HG03571 (cell line): ENCODE measurements around the gene KCNK6.

Experiments
- ATAC-seq: cut with Tn5 transposase; IDR thresholded peaks from one replicate; pipeline ENCODE4 v1.9.1; 2021; ENCODE audit not compliant: unreplicated experiment

Gene KCNK6

DNA sequence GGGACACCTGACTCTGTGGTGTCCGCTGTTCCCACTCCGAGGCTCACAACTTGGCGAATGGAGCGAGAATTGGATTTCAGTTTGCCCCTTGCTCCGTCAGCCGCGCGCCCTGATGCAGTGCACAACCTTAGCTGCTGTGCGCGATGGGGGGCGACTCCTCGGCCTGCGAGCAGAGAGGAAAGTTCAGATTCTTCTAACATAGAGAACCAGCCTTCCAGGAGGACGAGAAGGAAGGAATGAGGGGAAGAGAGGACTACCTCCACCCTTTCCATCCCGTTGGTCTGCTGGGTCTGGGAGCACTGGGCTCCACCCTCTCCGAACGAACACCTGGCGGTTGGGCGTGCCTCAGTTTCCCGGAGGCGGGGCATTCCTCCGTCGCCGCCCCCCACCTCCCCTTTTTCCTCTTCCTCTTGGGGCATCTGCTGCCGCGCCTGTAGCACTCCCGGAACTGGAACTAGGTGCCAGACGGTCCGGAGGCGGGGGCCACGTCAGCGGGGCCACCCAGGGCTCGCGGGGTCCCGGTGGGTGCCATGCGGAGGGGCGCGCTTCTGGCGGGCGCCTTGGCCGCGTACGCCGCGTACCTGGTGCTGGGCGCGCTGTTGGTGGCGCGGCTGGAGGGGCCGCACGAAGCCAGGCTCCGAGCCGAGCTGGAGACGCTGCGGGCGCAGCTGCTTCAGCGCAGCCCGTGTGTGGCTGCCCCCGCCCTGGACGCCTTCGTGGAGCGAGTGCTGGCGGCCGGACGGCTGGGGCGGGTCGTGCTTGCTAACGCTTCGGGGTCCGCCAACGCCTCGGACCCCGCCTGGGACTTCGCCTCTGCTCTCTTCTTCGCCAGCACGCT, at the start of gene KCNK6:
KCNK6 (plus strand) TSS at position 425 of the 838 bp plus-strand sequence; CDS start at position 531, 106 bp downstream.
- ATAC-seq, result no peak

DNA sequence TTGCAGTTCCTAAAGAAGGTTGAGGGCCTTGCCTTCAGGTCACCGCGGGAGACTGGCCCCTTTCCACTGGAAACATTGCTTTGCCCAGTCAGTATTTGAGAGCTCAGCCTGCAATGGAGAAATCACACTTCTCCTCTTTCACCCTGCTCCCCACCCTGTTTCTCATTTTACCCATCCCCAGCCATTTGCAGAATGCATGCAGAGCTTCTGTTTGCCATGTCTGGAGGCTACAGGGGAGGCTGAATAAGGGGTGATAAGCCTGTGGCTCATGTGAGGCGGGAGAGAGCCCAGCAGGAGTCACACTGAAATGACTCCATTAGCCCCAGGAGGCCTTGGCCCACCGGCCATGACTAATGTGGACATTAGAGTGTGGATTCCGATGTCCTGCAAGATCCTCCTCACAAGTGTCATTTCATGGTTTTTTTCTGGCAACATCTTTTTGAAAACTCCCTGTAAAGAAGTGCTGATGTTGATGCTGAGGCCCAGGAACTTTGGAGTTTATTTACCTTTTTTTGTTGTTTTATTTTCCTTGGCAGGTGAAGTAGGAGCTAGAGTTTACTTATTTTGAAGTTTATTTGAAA, 49.0 kb upstream of the KCNK6 start:
- no peak for ATAC-seq

DNA sequence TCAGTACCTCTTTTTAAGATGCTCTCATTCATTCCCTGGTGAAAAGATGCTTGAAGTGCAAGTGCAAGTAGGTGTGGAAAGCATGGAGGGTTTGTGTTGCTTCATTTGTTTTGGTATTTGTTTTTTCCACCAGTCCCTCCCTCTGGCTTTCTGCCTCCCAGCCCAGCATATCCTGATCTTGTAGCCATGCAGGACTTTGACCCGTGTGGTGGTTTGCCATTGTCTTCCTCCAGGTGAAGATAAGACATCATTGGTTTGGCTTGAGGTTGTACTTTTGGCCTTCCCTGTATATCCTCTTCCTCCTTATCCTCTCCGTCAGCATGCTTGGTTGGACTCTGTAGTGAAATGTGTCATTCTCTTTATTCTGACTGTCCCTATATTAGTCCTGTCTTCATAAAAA, 46.1 kb upstream of the KCNK6 start:
- no peak for ATAC-seq

DNA sequence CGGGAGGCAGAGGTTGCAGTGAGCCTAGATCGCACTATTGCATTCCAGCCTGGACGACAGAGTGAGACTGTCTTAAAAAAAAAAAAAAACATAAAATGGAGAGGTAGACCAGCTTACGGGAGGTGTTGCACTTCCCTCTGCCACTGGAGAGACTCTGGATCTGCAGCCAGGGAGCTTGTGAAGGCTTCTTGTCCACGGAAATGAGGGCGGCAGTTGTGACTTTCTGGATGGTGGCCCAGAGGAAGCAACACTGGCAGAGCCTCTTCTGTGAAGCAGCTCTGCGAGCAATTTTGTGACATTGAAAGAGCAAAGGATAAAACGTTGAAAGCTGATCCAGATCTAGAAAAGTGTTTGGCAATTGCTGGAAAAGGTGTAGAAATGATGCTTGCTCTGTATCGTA, 44.9 kb upstream of the KCNK6 start:
- ATAC-seq, result no peak

DNA sequence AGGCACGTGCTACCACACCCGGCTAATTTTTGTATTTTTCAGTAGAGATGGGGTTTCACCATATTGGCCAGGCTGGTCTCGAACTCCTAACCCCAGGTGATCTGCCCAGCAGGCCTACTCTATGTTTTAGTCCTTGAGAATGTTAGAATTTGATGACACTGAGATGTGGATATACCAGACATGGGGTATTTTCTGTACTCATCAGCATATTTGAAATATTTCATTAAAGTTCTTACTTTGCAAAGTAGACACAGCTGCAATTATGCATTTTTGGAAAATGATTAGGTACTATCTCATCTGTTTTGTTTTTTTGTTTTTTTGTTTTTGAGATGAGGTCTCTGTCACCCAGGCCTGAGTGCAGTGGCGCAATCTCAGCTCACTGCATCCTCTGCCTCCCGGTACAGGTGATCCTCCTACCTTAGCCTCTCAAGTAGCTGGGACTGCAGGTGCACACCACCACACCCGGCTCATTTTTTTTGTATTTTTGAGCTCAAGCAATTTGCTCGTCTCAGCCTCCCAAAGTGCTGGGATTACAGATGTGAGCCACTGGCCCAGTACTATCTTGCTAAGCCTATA, 42.6 kb upstream of the KCNK6 start:
- no peak for ATAC-seq

DNA sequence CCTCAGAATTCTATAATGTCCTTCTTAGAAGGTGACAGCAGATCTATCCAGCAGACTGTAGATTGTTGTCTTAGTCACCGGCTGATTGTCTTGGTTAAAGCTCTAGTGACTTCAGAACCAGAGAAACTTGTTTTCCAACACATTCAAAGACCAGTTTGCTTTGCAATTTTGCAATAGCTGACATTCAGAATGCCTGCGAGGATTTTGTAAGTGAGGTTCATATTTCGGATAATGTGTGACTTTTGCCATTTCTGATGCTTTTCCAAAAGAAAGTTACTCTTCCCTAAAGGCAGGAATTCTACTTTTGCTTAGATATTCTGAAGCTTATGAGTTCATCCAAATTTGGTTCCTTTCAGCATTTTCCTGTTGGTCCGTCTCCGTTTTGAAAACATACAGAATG, 42.1 kb upstream of the KCNK6 start:
- ATAC-seq, result no peak

DNA sequence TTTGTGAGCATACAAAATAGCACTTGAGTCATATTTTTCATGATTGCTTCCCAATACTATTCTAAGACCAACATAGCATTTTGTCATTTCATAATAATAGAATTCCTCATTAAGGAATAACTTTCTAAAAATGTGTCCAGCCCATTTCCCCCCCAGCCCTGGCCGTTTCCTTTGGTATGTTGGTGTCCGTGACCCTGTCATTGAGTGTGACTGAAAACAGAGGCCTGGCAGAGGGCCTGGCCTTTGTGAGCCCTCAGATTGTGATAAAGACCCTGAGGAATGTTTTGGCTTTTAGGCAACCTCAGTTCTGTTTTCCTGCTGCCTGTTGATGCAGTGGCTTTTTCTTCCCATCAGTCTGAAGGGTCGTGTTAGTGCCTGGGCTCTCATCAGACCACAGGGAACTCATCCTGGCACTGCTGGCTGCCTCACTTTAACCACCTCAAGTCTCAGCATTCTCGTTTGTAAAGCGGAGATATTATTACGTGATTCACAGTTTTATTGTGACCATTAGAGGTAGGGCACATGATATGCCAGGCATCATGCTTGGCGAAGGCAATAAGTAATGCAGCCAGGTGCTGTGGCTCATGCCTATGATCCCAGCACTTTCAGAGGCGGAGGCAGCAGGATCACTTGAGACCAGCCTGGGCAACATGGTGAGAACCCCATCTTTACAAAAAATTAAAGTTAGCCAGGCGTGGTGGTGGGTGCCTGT, 41.5 kb upstream of the KCNK6 start:
- ATAC-seq, result no peak

DNA sequence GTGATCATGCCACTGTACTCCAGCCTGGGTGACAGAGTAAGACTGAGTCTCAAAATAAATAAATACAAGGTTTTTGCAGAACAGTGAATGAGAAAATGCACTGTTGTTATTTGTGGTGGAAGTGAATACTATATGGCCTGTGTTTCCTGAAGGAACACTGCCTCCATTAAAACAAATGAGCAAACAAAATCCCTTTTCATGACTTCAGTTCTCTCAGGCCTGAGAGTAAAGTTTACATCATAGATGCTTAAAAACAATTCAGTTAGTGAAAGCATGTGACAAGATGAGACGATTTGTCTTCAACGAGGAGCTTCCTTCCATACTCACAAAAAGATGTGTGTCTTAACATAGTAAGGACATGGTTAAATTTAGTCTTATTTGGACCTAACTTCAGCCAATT, 40.9 kb upstream of the KCNK6 start:
- ATAC-seq, result no peak

DNA sequence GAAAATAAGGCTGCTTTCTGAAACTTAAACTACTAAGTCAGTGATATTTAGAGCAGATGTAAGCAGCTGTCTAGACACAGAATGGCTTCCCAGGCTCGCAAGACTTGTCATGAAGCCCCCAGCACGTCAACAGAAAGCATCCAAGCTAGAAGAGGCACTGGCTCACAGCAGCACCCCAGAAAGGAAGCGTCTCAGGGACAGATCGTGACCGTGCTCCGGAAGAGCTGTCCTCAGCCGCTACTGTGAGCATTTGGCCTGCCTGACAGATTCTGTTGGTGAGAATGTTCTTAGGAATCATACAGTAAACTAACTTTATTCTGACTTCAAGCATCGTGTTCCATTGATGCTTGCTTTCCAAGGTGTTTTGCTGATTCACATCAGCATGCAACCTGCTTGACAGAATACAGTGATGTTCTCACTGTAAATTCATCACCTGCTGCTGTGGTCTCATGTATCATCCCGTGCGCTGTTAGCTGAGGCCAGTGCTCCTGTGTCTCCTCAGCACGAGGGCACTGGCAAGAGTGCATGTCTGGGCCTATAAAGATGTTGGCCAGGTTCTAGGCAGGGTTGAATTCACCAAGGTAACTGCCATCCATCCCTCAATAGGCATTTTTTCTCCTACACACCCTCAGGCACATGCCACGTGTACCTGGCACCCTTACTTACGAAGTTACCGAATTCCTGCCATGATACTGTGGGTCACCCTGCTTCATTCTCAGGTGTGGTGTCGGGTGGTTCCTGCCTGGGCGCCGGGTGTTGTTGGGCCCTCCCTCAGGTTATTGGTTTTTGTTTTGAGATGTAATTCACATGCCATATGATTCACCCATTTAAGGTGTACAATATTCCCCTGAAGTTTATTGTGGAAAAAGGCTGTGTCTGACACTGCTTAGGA, 39.4 kb upstream of the KCNK6 start:
- no peak for ATAC-seq

DNA sequence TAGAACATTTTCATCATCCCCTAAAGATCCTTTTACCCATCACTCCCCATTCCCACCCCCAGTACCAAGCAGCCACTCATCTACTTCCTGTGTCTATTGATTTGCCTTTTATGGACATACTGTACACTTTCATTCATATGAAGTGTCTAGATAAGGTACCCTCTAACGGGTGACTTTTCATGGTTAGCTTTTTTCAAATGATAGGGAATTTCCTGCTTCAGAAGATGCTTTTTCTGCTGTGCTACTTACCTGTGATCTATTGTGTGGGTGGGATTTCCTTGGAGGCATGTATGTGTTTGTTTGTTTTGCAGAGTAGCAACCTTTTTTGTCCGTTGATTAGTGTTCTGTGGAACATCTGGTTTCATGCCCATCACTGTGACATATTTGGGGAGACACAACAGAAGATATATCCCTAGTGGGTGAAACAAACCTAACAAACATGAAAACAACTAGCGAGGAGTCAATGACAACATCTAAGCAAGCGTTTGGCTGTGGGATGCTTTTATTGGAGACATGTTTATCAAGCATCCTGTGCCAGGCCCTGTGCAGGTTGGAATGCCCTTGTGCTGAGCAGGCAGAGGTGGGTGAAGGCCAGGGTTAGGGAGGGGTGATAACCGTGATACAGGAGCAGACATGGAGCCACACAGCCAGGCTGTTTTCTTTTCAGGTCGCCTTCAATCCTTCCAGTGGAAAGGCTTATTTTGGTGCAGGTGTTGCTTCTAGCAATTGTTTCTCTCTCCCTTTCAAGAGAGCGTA, 37.7 kb upstream of the KCNK6 start:
- ATAC-seq, result no peak

DNA sequence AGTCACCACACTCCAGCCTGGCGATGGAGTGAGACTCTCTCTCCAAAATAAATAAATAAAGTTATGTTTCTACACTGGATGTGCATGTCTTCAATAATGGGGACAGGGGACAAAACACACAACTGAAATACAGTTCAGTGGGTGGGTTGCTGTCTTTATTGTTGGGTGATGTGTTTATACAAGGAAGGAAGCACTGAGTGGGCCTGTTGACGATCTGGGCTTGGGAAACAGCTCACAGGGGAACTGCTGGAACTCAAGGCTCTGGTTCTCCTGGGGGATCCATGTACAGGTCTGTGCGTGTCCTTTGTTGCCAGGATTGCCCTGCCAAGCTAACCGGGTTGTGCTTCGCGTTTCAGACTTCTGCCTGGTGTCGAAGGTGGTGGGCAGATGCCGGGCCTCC, 36.4 kb upstream of the KCNK6 start:
- no peak for ATAC-seq

DNA sequence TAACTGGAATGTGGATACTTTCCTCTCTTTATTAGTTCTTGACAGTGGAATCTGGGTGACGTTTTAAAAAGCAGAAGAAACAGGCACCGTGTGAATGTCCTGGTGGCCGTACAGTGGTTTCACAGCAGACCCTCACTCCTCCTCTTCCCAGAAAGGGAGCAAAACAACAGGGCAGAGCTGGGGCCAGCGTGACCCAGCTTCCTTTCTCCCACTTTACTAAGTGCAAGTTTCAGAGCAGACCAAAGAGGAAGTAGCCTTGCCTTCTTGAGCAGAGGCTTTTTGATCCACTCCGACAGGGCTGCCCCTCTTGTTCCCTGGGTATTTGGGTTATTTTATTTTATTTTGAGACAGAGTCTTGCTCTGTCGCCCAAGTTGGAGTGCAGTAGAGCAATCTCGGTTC, 35.2 kb upstream of the KCNK6 start:
- ATAC-seq, result no peak

DNA sequence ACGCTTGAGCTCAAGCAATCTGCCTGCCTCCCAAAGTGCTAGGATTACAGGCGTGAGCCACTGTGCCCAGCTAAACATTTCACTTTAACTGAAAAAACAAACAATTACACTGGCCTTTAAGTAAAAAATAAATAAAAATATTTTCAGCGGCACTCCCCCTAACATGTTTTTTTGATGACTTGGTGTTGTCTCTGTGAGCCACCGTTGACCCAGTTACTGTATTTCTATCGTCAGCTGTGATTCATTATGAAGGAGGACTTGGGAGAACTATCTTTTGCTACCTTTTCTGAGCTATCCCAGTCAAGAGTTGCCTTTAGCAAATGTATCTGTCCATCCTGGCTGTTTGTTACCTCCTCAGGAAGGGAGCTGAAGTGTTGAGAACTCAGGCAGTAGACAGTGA, 34.1 kb upstream of the KCNK6 start:
- ATAC-seq, result no peak

DNA sequence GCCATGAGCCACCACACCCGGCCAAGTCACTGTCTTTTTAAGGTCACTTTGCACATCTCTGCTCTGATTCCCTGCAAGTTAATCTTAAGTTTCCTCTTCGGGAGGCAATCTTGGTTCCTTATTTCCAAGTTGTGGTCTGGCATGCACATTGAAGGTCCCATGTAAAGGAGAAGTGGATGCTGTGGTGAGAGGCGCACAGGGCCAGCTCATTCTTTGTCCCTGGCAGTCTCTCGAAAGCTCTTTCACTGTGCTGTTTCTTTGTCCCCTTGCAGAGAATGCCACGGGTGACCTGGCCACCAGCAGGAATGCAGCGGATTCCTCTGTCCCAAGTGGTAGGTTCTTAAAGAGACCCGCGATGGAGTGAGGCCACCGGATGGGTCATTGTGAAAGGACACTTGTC, 32.0 kb upstream of the KCNK6 start:
- no peak for ATAC-seq

DNA sequence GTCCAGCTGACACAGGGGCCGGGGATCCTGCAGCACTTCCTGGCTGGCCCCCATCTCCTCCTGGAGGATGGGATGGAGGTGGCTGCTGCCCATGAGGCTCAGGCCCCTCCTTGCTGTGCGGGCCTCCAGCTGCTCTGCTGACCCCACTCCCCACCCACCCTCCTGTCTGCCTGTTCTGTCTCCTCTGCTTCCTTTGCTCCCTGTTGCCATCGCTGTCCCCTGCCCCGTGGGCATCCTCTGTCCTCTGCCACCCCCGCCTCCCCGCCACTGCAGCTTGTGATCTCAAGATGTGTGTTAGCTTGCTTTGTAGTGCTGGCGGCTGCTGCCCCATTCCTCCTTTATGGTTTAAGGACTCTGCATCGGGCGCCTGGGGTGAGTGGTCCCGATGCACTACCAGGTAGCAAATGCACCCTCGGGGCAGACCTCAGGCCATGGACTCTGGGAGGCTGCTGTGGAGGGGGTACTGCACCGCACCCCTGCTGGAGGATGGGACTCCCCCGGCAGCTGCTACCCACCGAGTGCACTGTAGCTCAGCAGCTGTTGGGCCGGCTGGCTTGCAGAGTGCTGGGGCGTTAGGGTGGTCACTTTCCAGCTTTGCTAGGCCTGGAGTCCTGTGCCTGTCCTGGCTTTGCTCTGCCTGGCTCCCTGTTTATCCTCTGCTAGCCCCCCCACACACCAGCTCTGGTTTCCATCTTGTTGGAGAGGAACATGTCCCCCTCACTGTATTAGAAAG, 31.4 kb upstream of the KCNK6 start:
- ATAC-seq, result no peak

DNA sequence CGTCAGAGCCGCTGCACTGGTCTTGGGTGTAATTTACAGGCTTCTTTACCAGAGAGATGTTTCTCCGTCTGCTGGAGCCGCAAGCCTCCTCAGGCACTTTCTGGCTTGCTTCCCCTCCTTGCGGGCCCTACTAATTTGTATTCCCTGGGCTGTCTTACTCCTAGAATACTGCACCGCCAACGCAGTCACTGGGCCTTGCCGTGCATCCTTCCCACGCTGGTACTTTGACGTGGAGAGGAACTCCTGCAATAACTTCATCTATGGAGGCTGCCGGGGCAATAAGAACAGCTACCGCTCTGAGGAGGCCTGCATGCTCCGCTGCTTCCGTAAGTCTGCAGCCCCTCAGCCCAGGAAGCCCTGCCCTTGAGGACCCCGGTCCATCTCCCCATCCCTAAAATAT, 29.7 kb upstream of the KCNK6 start:
- ATAC-seq, result no peak

DNA sequence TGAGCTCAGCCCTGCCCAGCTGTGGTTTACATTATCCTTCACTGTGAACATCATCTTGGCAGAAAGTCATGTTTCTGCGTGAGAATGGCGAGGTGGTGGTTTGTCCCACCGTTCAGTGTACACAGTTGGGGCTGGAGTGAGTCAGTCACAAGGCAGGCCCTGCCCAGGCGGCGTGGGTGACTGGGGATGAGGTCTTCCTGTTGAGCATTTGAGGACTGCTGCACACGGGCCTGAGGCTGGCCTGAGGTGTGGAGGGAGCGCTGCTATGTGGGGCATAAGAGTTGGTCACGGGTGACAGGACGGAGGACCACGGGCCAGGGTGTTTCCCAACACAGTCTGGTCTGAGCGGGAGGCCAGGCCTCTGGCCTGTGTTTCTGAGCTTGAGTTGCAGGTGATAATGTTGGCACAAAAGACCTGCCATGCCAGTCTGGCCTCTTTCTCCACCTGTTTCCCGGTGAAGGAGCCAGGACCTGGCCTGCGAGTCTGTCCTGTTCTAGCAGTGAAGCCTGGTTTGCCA, 29.0 kb upstream of the KCNK6 start:
- ATAC-seq, result no peak

DNA sequence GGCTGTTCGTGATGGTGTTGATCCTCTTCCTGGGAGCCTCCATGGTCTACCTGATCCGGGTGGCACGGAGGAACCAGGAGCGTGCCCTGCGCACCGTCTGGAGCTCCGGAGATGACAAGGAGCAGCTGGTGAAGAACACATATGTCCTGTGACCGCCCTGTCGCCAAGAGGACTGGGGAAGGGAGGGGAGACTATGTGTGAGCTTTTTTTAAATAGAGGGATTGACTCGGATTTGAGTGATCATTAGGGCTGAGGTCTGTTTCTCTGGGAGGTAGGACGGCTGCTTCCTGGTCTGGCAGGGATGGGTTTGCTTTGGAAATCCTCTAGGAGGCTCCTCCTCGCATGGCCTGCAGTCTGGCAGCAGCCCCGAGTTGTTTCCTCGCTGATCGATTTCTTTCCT, 27.8 kb upstream of the KCNK6 start:
- ATAC-seq, result no peak

DNA sequence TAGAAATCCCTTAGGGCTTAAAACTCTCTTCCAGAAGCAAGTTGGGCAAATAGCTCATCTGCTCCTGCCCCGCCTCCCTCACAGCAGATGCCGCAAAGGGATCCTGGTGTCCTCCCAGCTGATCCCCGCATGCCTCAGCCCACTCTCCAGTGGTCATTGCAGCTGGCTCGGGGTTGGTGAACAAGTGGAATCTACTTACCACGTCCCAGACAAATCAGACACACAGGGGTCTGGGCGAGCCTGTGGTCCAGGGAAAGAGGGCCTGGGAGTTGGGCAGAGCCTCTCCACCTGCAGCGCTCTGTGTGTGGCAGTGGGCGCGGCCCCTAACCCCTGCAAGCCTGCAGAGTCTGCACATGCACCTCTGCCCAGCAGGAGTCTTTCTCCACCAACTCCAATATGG, 26.4 kb upstream of the KCNK6 start:
- no peak for ATAC-seq
